HS-27A (cell line): ENCODE data around the gene KREMEN1.

Experiments used
- DNase-seq: peaks from one replicate; pipeline ENCODE4 v3.0.0-alpha.2; 2012; ENCODE audit warnings: low read depth, missing footprints

The KREMEN1 gene

DNA sequence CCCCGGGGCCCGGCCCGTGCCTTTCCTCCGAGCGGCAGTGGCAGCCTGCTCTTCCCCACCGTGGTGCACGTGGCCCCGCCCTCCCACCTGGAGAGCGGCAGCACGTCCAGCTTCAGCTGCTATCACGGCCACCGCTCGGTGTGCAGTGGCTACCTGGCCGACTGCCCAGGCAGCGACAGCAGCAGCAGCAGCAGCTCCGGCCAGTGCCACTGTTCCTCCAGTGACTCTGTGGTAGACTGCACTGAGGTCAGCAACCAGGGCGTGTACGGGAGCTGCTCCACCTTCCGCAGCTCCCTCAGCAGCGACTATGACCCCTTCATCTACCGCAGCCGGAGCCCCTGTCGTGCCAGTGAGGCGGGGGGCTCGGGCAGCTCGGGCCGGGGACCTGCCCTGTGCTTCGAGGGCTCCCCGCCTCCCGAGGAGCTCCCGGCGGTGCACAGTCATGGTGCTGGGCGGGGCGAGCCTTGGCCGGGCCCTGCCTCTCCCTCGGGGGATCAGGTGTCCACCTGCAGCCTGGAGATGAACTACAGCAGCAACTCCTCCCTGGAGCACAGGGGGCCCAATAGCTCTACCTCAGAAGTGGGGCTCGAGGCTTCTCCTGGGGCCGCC is 23.1 kb upstream of the KREMEN1 start:
- DNase-seq = no peak

DNA sequence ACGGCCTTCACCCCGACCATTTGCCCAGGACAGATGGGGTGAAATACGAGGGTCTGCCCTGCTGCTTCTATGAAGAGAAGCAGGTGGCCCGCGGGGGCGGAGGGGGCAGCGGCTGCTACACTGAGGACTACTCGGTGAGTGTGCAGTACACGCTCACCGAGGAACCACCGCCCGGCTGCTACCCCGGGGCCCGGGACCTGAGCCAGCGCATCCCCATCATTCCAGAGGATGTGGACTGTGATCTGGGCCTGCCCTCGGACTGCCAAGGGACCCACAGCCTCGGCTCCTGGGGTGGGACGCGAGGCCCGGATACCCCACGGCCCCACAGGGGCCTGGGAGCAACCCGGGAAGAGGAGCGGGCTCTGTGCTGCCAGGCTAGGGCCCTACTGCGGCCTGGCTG is 22.4 kb upstream of the KREMEN1 start:
- no peak for DNase-seq

DNA sequence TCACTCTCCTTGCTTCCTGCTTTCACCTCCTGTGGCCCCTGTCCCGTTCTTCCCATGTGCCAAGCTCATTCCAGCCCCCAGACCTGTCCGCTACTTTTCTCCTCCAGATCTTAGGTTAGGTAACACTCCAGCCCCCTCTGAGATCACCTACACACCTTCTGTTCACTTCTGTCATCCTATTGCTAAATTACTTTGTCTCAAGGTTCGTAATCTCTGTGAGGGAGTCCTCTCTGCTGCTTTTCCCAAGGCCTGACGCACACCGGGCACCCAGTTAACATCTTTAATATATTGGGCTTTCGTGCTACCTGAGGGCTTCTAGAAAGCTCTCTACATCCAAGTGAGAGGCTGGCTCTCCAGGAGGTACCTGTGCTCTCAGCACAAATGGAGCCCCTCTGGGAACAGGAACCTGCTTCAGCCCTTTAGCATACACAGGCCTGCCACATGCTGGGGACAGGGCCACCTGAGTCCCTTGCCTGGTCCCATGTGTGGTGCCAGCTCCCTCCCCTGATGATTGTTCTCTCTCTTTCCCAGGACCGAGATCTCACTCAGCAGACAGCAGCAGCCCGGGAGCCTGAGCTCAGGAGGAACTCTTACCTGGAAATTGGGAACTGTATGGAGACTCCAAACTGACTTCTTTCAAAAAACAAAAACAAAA is 19.7 kb upstream of the KREMEN1 start:
- no peak for DNase-seq

DNA sequence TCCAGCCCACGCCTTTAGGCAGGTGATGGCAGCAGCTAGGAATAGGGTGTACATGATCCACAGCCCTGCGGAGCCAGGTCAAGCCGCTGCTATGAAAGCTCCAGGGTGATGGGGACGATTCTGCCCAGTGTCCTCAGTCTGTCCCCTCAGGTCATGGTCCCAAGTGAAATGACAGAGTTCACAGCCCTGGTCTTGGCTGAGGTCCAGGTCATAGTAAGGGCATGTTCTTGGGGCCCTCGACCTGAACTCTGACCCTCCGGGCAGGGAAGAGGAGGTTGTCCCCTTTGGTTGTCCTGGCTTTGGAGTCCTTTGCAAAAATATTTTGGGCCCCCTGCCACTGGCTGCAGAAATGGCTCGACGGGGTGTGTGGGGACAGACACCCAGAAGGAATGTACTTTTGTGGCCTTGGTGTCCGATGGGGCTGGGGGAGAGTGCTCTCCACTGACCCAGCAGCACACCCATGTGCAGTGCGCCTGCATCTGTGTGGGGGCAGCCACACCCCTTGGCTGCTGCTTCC is 18.5 kb upstream of the KREMEN1 start:
- no peak for DNase-seq

DNA sequence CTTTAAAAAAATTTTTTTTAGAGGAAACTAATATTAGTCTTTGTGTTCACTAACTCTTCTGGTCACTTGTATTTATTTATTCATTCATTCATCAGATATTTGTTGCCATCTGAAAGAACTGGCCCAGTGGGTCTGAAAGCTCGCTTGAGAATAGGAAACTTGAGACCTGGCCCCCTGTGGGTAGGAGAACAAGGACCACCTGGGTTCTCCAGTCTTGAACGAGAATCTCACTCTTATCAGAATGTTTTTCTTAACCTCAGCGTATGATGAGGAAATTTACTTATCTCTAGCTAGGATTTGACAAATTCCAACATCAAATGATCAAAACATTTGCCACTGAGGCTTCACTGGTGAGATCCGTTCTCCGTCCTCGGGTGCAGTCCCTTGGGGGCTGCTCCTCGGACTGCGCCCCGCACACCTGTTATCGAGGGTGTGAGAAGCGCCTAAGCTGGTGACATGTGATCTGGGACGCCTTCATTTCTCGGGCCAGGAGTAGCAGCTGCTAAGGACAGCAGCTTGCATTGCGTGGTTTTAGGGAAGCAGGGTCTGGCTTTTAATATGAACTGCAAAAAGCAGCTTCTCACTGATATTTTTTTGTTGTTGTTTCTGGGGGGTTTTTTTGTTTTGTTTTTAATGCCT is 17.5 kb upstream of the KREMEN1 start:
- DNase-seq = no peak

DNA sequence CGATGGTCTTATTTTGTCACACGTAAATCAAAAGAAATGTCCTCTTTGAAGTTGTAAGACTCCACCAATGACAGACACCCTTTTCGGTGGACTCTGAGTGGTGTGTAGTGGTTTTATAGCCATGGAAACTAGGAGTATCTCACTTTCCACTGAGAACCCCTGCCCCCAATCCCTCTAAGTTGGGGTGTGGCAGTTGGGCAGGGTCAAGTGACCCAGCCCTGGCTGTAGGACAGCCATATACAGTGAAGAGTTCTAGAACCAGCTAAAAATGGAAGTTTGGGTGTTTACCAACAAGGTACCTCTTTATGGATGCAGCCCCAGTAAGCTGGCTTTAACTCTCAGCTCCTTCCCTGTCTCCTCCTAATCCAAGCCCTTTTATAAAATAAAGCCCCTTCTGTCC is 16.4 kb upstream of the KREMEN1 start:
- no peak for DNase-seq

DNA sequence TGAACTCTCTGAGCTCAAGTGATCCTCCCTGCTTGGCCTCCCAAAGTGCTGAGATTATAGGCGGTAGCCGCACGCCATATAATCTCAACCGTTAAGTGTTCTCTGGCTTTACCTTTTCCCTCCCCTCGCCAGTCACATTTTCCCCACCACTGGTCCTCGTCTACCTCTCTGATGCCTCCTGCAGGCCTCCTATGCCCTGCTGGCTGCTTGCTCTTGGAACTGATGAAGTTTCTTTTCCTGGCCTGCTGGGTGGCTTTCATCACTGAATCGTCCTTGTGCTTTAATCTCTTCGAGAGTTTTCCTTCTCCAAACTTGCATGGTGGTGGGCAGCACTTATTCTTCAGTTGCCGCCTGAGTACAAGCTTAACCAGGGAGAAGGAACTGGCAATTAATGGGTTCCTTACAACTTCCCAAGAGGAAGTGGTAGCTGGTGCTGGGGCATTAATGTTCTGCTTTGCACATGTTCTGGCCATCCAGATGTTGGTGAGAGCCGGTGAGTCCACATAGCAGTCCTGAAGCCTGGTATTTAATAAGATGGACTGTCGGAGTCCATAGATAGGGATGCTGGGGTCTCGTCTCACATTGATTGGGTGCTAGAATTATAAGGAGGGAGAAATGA is 12.5 kb upstream of the KREMEN1 start:
- DNase-seq = no peak

DNA sequence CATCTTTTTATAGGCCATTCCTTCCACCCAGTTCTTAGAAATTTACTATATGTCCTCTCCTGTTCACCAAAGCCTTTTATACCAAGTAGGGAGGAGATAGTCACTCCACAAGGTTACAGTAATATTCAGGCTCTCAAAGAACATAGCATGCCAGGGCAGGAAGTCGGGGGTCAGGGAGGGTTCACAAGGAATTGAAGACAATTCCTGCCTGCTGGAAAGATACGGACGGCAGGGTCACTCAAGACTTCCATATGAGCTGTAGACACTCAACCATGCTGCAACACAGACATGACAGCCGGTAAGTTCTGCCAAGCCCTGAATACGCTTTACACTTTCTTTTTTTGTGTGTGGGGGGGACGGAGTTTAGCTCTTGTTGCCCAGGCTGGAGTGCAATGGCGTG is 11.9 kb upstream of the KREMEN1 start:
- no peak for DNase-seq

DNA sequence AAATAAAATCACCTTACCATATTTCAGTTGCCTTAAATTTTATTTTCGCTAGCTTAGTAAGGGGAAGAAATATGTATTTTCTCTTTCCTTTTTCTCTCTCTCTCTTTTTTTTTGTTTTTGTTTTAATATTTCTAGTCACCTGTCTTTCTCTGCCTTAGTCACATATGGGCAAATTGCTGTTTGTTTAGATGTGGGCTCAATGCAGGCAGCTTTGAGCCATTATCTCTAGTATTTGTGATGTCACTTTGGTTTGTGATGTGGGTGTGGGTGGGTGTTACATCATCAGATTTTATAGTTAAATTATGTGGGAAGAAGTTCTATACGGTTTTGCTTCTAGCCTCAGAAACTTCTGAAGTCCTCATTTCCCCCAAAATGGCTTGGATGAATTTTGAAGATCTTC is 11.1 kb upstream of the KREMEN1 start, which contains the start of gene C22orf31:
TSS of gene C22orf31 (minus strand) at position 59 of the 400 bp plus-strand sequence. CDS start at position 20, 39 bp downstream.
- no peak for DNase-seq

DNA sequence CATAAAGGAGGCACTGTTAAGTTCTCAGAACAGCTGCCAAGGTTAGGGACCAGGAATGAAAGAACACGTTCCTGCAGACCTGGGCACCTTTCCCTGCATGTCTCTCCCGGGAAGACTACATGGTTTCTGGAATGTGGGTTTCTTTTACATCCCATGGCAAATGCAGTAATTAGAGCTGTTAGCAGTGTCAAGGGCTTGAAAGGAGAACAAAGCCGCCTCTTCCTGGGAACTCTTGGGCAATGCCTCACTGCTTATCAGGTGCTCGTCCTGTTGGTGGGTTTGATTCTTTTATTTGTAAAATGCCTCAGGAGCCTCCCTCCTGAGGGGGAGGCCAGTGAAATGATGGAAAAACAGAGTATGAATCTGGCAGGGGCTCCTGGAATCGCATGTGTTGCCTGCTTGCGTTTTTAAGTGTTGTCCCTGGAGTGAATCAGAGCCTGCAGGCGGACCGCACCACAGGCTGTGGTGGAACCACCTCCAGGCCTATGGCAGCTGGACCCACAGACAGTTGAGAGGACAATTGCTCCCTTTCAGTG is 10.5 kb upstream of the KREMEN1 start:
- DNase-seq = no peak

DNA sequence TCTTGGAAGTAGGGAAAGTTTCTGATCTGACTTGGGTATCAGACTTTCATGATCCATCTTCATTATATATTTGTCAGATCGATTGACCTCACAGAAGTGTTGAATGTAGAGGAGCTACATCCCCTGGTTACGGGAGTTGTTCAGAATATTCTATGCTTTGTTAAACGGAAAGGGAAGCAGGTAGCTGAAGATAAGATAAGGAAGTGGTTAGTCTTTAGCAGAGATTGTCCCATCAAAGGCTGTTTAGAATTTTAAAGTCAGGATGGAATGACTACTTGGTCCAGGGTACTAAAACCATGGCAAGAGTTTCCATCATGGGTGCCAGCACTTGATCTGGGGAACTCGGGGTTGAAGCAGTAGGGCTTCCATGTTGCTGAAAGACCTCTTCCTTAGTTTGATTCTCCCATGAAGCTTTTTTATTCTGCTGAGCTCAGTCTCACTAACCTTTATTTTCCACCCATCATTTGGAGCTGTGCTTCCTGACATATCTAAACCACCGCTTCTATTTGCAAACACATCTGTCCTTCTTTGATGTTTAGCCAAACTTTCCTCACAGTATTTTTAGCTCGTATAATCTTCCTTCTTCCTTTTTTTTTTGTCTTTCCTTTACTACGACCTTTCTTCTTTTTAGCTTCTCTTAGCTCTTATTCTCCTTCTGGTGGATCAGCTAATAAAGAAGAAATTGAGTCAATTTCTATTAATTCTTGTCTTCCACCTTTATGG is 7.2 kb upstream of the KREMEN1 start:
- DNase-seq = no peak

DNA sequence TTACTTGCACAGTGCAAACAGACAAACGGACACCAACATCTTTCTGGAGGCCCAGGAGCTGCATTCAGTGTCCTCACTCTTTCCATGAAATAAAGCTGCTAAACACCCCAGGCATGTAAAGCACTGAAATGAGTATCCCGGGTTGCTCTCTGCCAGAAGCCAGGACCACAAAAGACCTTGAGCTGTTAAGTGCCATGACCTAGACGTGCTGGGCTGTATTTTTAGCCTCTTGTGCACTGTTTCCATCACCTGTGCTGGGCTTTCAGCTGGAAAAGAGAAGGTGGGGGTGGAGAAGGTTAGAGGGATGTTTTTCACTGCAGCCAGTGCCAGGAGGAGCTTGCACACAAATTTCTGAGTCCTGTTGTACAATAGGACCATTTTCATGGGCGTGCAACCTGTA is 3.4 kb upstream of the KREMEN1 start:
- no peak for DNase-seq

DNA sequence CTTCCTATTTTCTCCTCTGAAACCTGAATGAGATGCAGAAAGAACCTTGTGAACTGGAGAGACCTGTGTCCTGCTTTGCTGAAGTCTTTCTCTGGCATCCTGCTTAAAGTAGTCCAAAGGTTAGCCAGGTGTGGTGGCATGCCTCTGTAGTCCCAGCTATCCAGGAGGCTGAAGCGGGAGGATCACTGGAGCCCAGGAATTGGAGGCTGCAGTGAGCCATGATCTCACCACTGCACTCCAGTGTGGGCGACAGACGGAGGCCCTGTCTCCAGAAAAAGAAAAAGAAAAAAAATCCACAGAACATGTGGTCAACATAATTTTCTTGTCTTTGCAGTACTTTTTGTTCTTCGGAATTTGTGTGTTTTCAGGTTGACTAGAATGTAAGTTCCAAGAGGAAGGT is 2.3 kb upstream of the KREMEN1 start:
- DNase-seq = no peak

DNA sequence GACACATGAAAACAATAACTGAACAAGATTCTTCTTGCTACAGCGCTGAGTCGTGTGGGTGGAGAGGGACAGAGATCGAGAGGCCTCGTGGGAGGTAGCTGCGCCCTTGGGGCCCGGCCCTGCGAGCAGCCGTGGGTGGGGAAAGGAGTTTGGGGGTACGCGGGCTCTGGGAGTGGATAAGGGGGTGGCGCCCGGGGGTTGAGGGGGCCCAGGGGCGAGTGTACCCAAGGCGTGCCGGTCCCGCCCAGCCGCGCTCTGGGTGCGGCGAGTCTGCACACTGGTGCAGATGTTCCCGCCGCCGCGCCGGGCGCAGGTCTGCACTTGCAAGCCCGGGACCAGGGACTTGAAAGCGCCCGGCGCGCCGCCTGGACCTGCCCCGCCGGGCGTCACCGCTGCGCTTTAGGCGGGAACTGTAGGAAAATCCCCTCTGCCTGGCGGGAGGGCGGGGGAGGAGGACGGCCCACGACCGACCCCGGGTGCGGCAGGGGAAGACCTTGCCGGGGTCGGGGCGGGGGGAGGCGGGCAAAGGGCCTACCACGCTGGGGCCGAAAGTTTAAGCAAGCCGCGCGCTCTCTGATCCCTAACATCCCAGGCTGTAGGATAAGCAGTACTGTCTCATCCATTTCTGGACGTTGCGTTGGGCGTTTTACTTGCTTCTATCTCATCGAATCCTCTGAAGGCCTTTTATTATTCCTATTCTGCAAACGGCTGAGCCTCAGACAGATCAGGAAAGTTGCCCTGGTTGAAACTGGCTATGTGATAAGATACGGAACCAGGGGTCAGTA is 1.4 kb upstream of the KREMEN1 start:
- DNase-seq = no peak

DNA sequence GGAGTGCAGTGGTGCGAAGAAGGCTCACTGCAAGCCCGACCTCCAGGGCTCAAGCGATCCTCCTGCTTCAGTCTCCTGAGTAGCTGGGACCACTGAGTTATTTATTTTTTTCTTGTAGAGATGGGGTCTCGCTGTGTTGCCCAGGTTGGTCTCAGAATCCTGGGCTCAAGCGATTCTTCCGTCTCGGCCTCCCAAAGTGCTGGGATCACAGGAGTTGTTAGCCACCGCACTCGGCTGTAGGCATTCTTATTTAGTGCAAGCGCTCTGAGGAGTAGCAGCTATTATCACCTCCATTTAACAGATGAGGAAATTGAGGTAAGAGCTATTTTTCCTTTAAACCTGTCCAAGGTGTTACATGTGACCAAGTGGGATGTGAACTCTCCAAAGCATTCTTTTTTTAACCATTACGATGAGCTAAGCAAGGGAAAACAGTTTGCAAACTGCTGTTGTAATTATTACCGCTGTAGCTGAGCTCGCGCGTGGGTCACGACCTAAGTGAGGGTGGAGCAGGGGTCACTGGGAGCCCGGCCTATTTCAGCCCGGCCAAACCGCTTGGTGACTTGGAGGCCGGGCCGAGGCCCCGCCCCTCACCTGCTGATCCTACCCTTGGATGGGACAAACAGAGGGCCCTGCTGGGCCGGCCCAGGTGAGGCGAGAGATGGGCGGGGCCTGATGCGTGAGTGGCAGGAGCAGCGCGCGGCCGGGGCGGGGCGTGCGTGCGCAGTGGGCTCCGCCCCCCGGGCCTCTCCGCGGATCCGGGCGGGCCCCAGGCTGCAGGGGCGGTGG is 449 bp upstream of the KREMEN1 start:
- DNase-seq = no peak

DNA sequence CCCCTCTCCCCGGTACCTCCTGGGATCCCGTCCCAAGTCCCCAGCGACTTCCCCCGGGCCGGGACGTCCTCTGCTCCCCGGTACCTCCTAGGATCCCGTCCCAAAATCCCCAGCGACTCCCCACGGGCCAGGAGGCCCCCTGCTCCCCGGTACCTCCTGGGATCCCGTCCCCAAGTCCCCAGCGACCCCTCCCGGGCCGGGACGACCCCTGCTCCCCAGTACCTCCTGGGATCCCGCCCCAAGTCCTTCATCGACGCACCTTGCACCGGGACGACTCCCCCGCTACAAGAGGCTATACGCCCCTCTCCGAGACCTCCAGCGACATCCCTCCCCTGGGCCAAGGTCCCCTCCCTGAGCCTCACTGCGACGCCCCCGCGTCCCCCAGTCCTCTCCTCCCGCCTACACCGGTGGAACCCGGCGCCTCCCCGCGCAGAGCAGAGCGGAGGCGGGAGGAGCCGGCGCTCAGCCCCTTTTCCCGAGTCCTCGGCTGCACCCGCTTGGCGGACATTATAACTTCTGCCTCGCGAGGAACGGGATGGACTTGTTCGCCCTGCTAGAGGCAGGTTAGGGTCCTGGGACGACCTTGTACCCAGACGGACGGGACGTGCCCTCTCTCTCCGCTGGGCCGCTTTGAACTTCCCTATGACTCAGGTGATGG is 912 bp downstream of the KREMEN1 start:
- DNase-seq = no peak

DNA sequence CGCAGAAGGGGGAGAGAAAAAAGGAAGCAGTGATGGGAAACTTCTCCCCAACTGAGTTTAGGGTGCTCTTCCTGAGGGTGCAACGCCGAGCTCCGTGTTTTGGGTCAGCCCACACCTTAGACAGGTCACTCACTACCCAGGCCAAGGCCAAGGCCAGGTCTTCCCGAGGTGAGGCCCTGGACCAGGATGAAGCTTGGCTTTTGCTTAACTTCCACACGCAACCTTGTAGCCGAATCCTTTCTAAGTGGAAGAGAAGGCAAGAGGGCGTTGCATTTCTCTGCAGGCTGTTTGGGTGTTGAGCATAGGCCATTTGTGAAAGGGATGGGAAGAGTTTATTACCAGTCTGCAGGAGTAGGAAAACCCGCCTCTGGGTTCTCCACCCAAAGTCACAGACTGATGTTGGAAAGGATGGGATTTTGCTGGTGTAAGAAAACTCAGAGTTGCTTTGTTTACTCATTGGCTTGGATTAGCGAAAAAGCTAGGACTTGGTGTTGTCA is 1.5 kb downstream of the KREMEN1 start:
- no peak for DNase-seq

DNA sequence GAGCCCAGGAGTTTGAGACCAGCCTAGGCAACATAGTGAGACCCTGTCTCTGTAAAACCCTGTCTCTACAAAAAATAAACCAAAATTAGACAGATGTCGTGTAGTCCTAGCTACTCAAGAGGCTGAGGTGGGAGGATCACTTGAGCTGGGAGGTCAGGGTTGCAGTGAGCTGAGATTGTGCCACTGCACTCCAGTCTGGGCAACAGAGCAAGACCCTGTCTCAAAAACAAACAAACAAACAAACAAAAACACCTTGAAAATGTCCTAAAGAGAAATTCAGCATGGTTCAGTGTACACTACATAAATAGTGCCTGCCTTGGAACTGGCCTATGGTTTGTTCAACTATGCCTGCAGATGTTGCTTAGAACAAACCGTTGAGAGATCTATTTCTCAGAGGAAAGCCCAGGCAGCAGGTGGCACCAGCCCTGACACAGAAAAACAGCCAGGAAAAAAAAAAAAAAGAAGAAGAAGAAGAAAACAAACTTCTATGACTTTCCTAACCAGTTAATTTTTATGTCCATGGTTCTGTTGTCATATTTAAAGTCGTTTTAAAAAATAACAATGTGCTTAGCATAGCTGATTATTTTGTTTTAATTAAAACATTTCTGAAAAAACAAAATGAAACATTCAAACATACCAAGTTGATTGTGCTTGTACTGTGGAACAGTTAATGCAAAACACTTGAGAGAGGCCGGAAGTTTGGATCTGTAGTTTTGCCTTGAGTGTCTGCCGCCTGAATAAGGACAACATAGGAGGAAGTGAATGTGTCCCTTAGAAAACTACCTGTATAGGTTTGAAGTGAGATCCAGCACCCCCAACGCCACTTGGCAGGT is 5.4 kb downstream of the KREMEN1 start:
- DNase-seq = no peak

DNA sequence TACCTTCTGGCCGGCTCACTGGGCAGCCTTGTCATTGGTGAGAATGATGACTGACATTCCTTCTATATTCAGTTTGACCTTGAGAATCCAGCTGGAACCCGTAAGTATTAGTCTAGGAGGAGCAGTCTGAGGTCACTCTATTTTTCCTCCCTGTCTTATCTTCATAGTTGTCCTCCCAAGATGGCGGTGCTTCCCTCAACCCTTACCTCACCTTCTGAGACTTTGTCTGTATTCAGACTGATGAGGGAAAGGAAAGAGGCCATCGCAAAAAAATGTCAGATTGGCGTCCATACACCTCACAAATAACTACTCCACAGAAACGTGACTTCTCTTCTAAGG is 6.0 kb downstream of the KREMEN1 start:
- no peak for DNase-seq
